GM19467 (cell line): ENCODE measurements around the gene ARRB1.
"Not testable (repeated sequence)": the region's sequence is repeated elsewhere in the genome, so short reads cannot be mapped to it uniquely, and the experiment has no call there.

Source experiments
- ATAC-seq: cut with Tn5 transposase; IDR thresholded peaks from one replicate; pipeline ENCODE4 v1.9.1; 2021; ENCODE audit warnings: mild to moderate bottlenecking, moderate library complexity; ENCODE audit not compliant: unreplicated experiment

The ARRB1 gene

DNA sequence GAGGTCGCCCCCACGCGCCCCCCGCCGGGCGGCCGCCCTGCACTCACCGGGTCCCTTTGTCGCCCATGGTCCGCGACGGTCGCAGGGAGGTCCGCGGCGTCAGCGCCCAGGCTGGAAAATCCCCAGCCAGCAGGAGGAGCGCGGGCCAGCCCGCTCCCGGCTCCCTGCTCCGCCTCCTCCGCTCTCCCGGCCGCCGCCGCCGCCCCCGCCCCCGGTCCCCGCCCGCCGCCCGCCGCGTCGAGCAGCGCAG is at the start of gene ARRB1:
Gene ARRB1 (minus strand): TSS at position 121 of the 250 bp plus-strand sequence. CDS start 54 bp downstream, at position 67.
- no peak for ATAC-seq

DNA sequence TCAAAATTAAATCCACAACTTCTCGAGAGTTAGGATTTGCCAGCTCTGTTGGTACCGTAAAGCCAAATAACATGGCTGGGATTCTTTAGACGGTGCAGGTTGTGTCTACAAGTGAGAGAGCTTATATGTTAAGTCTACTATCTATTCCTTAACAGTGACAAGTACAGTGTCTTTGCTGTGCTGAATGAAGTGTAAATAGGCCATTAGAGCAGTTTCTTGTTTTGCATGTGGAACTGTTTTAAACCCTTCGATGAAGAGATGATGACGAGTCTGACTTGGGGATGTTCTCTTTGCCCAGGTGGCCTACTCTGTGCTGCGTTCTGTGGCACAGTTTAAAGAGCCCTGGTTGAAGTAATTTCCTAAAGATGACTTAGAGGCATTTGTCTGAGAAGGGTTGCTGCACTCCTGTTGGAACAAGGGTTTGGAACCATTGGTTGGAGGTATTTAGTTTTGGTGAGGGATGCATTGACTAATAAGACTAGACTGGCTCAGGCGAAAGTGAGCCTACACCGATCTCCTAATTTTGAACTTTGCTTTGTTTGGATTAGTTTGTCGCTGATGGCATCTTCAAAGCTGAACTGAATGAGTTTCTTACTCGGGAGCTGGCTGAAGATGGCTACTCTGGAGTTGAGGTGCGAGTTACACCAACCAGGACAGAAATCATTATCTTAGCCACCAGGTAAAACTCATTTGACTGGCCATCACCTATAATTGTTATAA is 48.8 kb upstream of the ARRB1 start:
- no peak for ATAC-seq

DNA sequence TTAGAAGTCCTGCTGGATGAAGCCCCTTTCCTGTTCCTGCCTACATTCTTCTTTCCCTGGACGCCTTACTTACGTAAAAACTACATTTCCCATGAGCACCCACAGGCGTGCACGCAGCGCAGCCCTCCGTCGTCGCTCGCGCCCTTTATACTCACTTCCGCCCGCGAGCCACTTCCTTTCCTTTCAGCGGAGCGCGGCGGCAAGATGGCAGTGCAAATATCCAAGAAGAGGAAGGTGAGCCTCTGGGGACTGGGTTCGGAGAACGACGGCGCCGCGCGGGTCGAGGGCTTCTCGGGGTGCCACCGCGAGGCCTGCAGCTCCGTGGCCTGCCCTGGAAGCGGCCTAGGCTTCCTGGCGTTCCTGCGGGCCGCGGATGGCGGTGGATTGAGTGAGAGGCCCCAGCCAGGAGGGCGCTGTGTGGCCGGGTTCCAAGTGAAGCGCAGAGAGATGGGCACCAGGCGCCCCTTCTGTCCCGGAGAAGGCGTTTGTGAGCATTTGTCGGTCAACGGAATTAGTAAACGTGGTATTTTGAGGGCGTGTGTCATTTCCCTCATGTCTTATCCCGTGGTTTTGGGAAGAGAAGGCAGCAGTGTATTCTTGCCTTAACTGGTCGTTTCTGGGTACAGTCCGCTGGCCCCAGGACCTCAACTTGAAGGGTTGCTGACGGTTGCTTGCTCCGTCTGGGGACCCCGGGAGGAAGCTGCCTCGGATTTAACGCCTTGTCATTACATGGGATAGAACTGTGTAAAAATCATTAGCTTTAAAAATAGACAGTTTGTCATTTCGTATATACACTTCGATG is 48.1 kb upstream of the ARRB1 start, which contains the start of gene RPS3:
Gene RPS3 (plus strand): TSS at position 175 of the 802 bp plus-strand sequence. CDS start 30 bp downstream, at position 205.
- peak; percentile 91 for ATAC-seq

DNA sequence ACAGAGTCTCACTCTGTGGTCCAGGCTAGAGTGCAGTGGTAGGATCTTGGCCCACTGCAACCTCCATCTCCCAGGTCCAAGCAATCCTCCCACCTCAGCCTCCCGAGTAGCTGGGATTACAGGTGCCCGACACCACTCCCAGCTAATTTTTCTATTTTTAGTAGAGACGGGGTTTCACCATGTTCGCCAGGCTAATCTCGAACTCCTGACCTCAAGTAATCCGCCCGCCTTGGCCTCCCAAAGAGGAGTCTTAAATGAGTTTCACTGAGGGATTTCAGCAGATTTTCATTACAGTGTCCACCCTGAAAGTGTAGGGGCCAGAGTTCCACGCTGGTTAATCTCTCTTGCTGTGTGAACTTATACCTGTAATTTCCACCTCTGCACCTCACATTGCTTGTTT is 47.4 kb upstream of the ARRB1 start:
- no peak for ATAC-seq

DNA sequence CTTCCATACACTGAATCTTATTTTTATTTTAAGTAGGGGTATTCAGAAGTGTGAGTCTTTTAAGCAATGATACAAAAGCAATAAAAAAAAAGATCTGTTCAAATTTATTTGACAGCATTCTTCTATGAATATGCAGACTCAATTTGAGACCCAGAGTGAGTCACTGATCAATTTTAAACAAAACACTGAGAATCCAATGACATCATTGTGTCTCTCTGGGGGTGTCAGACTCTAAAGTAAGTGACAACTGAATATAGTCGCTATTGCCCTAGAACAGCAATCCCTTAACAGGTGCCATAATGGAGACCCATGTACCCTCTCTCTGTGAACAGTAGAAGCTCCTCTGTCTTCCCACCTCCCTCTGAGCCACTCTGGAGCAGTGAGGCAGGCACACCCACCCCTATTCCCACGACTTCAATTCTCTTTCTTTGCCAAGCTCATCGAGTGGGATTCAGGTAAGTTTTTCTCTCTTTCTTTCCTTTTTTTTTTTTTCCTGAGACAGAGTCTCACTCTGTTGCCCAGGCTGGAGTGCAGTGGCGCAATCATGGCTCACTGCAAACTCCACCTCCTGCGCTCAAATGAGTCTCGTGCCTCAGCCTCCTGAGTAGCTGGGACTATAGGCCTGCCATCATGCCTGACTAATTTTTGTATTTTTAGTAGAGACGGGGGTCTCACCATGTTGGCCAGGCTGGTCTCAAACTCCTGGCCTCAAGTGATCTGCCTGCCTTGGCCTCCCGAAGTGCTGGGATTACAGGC is 42.8 kb upstream of the ARRB1 start:
- no peak for ATAC-seq

DNA sequence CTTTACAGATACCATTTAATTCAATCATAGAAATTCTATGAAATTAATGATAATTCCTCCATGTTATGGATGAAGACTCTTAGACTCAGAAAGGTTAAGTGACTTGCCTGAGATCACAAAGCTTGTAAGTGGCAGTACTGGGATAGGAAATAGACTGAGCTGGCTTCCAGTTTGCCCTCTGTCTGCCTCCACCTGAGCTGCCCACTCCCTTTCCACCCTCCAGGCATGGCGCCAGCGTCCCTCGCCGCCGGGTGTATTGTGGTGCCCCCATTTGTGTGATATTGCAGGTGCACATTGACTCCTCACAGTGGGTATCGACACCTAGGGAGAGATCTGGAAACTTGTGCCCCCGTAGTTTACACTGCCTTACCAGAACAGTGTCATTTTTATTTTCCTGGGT is 38.5 kb upstream of the ARRB1 start:
- ATAC-seq = no peak

DNA sequence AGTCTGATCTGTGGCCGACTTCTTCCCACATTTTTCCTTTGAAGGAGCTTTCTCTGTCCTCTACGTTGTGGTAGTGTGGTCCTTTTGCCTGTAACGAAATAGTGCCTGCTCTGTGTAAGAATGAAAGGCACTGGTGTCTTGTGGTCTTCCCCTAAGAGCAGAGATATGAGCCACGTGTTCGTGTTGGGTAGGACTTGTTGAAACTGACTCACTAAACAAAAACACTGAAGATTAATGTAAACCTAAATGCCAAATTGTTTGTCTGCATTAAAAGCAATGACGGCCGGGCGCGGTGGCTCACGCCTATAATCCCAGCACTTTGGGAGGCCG is 37.8 kb upstream of the ARRB1 start:
- no peak for ATAC-seq

DNA sequence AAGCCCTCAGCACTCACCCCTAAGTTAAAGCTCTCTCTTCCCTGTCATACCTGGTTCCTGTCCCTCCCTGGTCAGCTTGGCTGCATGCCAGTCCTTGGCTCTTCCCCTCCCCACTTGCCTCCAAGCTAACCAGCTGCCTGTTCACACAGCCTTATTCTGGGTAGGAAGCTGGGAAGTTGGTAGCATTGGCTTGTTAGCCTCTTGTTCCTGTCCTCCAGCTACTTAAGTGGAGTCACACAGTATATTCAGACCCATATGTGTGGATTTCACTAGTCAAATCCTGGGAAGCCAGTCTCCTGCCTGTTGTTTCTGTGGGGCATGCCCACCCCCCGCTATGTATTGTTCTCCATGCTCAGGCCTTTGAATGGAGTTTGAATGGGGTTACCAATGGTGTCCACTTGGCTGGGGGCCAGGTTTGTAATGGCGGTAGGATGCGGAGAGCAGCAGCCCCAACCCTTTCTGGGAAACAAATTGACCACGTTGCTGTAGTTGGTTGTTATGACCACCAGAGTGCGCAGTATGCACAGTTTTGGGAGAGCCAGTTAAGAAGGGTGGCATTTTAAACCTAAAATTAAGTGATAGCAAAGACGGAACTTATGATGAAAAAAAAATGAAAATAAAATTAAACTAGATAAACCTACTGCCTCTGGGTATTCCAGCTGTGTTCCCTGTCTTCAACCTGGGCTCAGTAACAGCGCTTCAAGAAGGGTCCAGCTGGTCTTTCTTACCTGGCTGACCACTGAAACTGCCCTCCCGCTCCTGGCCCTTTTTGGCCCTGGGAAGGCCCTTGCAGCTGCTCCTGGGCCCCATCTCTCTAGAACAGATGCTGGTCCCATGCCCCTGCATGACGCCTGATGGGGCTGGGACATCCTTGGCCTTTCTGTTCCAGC is 37.2 kb upstream of the ARRB1 start:
- no peak for ATAC-seq

DNA sequence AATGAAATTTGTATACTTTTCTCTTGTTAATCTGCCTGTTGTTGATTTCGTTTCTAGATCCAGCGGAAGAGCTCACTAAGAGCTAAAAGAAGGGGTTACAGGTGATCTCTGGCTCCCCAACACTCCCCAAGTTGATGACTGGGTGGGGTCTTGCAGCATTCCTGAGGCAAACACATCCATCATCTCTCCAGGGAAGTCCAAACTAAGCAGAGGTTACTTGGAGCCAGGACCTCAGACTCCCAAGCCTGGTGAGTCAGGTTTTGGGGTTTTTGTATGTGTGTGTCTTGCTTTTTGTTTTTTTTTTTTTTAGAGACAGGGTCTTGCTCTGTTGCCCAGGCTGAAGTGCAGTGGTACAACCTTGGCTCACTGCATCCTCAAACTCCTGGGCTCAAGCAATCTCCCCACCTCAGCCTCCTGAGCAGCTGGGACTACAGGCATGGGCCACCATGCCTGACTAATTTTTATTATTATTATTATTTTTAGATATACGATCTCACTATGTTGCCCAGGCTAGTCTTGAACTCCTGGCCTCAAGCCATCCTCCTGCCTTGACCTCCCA is 36.4 kb upstream of the ARRB1 start:
- no peak for ATAC-seq

DNA sequence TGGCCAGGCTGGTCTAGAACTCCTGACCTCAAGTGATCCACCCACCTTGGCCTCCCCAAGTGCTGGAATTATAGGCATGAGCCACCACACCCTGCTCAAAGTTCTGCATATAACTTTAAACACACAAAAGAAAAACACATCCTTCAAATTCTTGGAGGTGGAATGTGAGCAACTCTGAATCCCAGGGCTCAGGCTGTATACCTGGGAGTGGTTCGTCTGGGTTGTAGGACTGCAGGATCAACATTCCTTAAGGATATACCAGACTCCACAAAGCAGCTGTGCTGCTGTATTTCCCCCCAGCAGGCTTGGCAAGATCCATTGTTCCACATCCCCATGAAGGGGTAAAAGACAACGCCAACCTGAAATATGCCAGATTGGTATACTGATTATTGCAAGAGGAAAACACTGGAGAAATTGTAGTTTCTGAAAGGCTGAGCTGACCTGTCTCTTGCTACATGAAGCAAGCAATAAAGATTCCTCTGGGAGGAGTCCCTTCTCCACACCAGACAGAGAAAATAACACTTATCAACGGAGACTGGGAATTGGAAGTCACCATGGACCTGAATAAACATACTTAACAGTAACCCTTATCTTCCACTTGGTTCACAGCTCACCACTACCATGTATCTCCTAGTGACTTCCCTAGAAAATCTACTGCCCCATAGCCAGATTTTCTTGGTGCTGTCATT is 35.6 kb upstream of the ARRB1 start:
- ATAC-seq = no peak

DNA sequence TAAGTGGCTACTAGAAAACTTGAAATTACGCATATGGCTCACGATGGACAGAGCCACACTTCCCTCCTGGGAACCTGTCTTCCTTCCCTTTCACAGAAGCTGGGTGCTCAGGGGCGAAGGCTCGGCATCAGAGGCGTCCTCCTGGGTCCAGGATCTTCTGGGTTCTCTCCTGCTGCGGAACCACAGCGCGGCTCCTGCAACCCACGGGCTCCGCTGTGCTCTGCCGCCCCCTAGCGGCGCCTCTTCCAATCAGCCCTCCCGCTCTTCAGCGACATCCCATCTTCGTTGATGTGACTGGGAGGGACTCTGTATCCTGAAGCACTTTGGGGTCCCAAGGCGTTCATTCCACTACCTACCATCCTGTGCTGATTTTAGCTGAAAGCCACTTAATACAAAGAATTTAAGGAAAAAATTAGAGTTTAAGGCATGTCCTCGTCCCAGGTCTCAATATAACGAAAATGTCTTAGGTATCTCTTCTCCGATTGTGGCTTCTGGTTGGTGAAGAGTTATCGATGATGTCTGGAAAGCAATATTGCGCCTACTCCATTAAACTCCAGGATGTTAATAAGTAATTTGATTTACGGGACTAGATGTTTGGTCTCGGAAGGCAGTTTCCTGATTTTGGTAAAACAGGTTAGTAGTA is 33.1 kb upstream of the ARRB1 start:
- no peak for ATAC-seq

DNA sequence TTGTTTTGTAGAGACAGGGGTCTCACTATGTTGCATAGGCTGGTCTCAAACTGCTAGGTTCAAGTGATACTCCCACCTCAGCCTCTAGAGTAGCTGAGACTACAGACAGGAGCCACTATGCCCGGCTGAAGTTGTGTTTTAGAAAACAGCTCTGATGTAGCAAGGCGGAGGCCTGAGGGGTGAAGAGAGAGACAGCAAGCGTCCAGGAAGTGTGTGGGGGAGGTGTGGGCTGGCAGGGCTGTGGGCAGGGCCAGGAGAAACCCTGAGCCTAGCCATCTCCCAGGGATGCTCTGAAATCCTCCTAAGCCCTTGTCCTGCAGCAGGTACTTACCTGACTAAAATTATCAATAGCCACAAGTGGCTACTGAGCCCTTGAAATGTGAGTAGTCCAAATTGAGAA is 31.8 kb upstream of the ARRB1 start:
- no peak for ATAC-seq

DNA sequence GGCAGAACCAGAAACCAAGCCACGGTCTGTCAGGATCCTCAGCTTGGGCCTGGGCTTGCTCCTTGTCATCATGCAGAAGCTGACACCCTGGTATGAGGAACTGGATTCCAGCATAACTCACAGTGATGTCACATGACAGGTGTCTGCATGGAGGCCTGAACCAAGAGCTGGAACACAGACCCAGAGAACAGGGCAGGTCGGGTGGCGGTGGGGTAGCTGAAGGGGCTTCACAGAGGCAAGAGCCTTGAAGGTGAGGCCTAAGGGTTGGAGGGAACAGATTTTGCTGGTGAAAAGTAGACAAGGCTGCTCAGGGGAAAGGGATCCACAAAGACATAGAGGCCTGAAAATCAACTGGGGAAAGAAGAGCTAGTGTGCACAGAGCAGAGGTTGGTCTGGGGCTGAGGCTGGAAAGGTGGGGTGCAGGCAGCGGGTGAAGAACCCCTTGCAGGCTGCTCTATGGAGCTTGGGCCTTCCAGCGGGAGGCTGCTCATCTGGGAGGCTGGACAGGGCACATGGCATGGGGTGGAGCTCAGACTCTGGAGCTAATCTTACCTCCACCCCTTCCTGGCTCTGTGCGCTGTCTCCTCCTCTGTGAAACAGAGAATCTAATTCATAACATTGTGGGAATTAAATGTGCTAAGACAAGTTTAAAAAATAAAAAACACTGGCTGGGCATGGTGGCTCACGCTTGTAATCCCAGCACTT is 29.4 kb upstream of the ARRB1 start:
- ATAC-seq = no peak

DNA sequence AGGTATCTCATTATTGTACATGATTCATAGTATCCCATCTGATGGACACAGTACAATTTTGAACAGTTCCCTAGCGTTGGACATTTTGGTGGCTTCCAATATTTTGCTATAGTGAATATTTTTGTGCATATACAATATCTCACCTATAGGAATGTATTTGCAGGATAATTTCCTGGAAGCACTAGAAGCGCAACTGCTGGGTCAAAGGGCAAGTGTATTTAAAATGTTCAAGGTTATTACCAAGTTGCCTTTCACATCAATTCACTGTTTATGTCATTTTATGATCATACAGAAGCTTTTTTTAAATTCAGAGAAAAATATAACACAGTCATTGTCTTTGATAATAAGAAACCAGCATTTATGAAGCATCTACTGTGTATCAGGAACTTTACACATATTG is 28.8 kb upstream of the ARRB1 start:
- no peak for ATAC-seq

DNA sequence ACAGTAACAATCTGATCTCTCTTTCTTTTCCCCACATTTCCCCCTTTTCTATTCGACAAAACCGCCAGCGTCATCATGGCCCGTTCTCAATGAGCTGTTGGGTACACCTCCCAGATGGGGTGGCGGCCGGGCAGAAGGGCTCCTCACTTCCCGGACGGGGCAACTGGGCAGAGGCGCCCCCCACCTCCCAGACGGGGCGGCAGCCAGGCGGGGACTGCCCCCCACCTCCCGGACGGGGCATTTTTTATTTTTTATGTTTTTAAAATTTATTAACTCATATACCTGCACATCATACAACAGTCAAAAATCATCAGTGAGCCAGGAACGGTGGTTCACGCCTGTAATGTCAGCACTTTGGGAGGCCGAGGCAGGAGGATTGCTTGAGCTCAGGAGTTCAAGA is 27.3 kb upstream of the ARRB1 start:
- ATAC-seq = not testable (repeated sequence)

DNA sequence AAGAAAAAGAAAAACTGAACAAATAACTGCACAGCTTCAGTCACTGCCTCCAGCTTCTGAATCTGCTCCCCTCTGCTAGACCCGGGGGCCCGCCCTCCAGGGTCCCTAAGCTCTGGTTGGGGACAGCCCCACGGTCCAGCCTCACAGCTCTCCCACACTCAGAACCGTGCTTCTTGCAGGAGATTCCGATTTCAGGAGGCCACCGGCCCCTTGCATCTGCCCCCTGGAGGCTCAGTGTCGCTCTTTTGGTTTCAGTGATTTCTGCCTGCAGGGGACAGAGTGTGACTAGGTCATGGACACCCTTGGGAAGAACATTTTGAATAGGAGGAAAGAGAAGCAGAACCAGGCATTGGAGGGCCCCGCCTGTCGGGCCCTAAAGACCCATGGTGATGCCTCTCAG is 24.7 kb upstream of the ARRB1 start:
- ATAC-seq = no peak

DNA sequence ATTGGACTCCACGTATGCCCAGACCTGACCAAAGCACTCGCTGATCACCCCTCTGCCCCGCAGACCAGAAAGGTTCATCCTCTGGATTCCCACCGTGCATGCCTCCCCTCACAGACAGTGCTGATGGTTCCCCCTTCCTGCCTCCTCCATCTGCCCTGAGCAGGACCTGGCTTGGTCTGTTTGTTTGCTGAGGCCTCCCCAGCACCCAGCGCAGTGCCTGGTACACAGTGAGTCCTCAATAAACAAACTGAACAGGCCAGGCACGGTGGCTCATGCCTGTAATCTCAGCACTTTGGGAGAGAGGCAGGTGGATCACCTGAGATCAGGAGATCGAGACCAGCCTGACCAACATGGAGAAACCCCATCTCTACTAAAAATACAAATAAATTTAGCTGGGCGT is 24.2 kb upstream of the ARRB1 start:
- ATAC-seq = no peak

DNA sequence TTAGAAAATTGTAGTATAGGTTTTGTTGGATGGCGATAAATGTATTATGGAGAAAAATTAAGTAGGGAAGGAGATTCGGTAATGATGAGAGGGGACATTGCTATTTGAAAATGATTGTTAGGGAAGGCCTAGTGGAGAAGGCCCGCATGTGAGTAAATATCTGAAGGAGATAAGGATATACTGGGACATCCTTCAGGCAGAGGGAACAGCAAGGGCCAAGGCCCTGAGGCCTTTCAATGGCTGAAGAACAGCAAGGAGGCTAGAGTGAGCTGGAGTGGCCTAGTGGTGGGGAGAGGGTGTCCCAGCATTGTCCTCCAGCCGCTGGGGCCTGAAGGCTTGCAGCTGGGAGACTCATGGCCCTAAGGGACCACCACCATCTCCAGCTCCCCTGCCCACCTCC is 23.2 kb upstream of the ARRB1 start:
- ATAC-seq = no peak

DNA sequence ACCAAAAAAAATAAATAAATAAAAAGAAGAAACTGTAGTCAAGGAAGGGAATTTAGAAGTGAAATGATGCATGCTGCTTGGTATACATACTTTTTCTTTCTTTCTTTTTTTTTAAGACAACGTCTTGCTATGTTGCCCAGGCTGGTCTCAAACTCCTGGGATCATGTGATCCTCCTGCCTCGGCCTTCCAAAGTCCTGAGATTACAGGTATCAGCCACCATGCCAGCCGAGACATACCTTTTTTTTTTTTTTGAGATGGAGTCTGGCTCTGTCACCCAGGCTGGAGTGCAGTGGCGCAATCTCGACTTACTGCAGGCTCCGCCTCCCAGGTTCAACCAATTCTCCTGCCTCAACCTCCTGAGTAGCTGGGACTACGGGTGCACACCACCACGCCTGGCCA is 21.7 kb upstream of the ARRB1 start:
- no peak for ATAC-seq
